ENCODE data around the gene DCLK1. TPM values are rescaled to one million over a fixed set of nuclear protein-coding genes. Genes with fewer than 3 reads are reported as not detected.

The DCLK1 gene
- total and polyA plus RNA-seq, 10 of the 15 experiments (the other 5 are each of a cell fraction or from before 2014, with no cell fraction given): not detected

- Histone ChIP-seq H2AFZ (ENCODE audit: control insufficient read depth, low read depth, low read length) (no peak overlapping the region), H4K20me1 (ENCODE audit: control insufficient read depth, insufficient read depth) (no peaks in the 10 kb centered on the region), H3K36me3 (ENCODE audit: control insufficient read depth in 2 of 2, insufficient read depth in 2 of 2, low read length in 1 of 2) (no peaks in the 10 kb centered on the region), H3K4me2 (ENCODE audit: control insufficient read depth, insufficient read depth) (no peak overlapping the region), H3K4me3 (no peak overlapping the region), H3K9me3 (replicated peaks; ENCODE audit: control insufficient read depth, insufficient read depth, low read length) (no peaks in the 10 kb centered on the region), H3K27ac (ENCODE audit: control insufficient read depth, insufficient read depth) (no peak overlapping the region), H3K27me3 (replicated peaks in 1 of 2; ENCODE audit: control insufficient read depth in 2 of 2, insufficient read depth in 2 of 2, low read length in 1 of 2) (no peaks in the 10 kb centered on the region), H3K79me2 (ENCODE audit: control insufficient read depth, insufficient read depth, low read length) (no peaks in the 10 kb centered on the region), H3K4me1 (ENCODE audit: control insufficient read depth, insufficient read depth, low read length) (no peaks in the 10 kb centered on the region), H3K9ac (ENCODE audit: control insufficient read depth, insufficient read depth, low read length) (no peak overlapping the region)
- no TSS peak for BruUV-seq (replicated peaks)
- DNase-seq (ENCODE audit: low read depth, low spot score) (no peak), ATAC-seq (no peak), FAIRE-seq (no peak)
- RAD21 ChIA-PET (ENCODE audit: unreplicated experiment): no interaction called here
- intact Hi-C loops (cut with micrococcal nuclease; ENCODE audit: unreplicated experiment) (no loop called here), in situ Hi-C loops (cut with MboI) (no loop called here)
- CTCF ChIA-PET: no interaction called here
- SMC1A ChIA-PET (ENCODE audit: uncharacterized antibody, unreplicated experiment): no interaction called here
- POLR2A ChIA-PET: no interaction called here
- TF ChIP-seq RFX5 (IDR thresholded peaks at IDR 0.05; ENCODE audit: low read depth, low read length): no peak
- no peak for TF ChIP-seq STAT1 (conservative IDR thresholded peaks at IDR 0.05)
- TF ChIP-seq, protein P1, sequence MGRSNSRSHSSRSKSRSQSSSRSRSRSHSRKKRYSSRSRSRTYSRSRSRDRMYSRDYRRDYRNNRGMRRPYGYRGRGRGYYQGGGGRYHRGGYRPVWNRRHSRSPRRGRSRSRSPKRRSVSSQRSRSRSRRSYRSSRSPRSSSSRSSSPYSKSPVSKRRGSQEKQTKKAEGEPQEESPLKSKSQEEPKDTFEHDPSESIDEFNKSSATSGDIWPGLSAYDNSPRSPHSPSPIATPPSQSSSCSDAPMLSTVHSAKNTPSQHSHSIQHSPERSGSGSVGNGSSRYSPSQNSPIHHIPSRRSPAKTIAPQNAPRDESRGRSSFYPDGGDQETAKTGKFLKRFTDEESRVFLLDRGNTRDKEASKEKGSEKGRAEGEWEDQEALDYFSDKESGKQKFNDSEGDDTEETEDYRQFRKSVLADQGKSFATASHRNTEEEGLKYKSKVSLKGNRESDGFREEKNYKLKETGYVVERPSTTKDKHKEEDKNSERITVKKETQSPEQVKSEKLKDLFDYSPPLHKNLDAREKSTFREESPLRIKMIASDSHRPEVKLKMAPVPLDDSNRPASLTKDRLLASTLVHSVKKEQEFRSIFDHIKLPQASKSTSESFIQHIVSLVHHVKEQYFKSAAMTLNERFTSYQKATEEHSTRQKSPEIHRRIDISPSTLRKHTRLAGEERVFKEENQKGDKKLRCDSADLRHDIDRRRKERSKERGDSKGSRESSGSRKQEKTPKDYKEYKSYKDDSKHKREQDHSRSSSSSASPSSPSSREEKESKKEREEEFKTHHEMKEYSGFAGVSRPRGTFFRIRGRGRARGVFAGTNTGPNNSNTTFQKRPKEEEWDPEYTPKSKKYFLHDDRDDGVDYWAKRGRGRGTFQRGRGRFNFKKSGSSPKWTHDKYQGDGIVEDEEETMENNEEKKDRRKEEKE (IDR thresholded peaks at IDR 0.05): no peak
- TF ChIP-seq BRCA1 (IDR thresholded peaks at IDR 0.05; ENCODE audit: low read depth, low read length): no peak
- TF ChIP-seq BACH1 (IDR thresholded peaks at IDR 0.05; ENCODE audit: borderline replicate concordance): no peak
- TF ChIP-seq POLR2AphosphoS5 (IDR thresholded peaks at IDR 0.05; ENCODE audit: low read length): no peak
- no peak for TF ChIP-seq SMC3 (IDR thresholded peaks at IDR 0.05; ENCODE audit: borderline replicate concordance, low read length)
- TF ChIP-seq EGR1 (IDR thresholded peaks at IDR 0.05; ENCODE audit: borderline replicate concordance in 1 of 2, low read depth in 2 of 2, low read length in 2 of 2): no peak
- no peak for TF ChIP-seq SIN3A (IDR thresholded peaks at IDR 0.05; ENCODE audit: low read depth, low read length)
- no peak for TF ChIP-seq LARP7 (IDR thresholded peaks at IDR 0.05)
Measured at GRCh38 chr13:36076211-36076610, 55.0 kb downstream of the DCLK1 start.
